Measurements from ENCODE around the gene PIAS1.

The PIAS1 gene

DNA sequence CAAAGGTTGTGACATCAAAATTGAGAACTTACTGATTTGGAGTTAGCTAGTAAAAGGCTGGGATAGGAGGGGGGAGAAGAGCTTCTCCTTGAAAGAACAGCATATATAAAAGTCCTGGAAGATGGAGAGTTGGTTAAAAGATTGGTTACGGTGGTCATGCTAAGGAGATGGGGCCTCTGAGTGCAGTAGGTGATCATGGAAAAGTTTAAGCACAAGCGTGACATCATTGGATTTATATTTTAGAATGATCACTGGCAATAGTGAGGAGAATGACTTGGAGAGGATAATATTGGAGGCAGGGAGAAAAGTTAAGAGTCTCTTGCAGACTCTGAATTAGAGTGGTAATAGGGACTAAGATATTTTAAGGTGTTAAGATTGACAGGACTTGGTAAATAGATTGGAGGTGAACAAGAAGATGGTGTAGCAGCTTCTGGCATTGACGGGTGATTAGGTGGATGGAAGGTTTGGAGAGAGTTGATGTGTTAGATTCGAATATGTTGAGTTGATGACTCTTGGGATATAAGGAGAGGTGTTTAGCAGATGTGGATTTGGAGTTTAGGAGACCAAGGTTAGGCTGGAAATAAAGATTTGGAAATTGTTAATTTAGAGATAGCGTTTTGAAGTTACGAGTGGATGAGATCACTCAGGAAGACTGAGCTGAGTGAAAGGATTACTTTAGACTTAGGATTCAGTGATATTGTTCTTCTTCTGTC lies 19.6 kb downstream of the PIAS1 start:
- DNase-seq: no peak

- no peak for DNase-seq
These were observed 21.8 kb downstream of the PIAS1 start for GRCh38 chr15:68075764-68076385.

GRCh38 chr15:68078365-68078764 lies 24.2 kb downstream of the PIAS1 start:
- DNase-seq: no peak

DNA sequence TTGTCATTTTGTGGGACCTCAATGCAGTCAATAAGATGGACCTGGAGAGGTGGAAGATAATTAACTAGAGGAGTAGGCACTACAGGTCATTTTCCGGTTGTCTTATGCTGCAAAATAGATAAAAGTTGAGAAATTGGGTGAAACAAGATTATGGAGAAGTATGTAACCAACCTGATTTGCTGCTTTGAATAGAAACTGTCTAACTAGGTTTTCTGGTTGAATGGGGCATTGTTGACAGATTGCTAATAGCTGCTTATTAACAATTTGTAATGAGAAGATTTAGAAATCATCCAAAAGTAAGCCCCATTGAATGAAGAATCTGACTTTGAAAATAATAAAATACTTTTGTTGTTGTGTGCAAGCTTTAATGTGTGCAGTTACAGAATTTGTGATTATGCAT lies 26.2 kb downstream of the PIAS1 start:
- DNase-seq: no peak

DNA sequence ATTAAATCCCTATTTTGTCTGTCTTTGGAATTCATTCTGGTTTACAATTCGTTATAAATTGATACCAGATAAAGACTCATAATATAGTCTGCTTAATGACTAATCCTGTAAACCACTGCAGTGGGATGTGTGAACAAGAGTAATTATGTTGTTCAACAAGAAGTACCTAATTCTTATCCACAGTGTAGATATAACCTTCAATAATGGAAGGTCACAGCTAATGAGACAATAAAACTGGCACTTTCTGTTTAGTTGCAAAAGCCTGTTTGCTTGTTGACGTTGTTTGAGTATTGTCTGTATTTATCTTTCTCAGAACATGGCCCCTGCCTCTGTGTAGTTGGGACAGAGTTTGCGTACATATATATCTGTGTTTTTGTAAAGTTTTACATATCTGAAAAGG lies 26.7 kb downstream of the PIAS1 start:
- DNase-seq: no peak

DNA sequence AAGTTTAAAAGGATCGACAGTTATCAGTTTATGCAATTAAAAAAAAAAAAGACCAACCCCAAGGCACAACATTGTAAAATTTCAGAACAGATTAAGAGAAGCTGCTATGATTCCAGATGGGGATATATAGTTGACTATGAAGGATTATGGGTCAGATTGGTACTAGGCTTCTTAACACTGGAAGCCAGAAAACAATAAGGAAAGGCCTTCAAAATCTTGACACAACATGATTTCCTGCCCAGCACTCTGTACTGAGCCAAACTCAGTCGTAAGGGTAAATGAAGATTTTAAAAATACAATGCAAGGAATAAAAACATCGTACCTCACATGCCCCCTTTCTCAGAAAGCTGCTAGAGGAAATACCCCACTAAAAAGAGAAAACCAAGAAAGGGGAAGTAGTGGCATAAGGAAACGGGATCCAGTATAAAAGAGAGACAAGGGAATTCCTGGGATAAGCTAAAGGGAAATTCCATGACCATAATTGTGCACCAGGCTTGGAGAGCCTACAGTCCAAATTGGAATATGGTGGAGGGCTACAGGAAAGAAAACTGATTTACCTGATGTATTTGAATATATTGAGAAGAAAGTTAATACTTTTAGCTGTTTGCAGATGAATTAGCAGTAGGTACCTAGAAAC lies 27.9 kb downstream of the PIAS1 start:
- DNase-seq: no peak

GRCh38 chr15:68082735-68083134 lies 28.6 kb downstream of the PIAS1 start:
- no peak for DNase-seq

GRCh38 chr15:68083463-68083862 lies 29.3 kb downstream of the PIAS1 start:
- no peak for DNase-seq

GRCh38 chr15:68085052-68085451 lies 30.9 kb downstream of the PIAS1 start:
- DNase-seq: no peak

- no peak for DNase-seq
These were observed 37.6 kb downstream of the PIAS1 start for GRCh38 chr15:68091743-68092142.

GRCh38 chr15:68096099-68096498 lies 42.0 kb downstream of the PIAS1 start:
- DNase-seq: no peak

DNA sequence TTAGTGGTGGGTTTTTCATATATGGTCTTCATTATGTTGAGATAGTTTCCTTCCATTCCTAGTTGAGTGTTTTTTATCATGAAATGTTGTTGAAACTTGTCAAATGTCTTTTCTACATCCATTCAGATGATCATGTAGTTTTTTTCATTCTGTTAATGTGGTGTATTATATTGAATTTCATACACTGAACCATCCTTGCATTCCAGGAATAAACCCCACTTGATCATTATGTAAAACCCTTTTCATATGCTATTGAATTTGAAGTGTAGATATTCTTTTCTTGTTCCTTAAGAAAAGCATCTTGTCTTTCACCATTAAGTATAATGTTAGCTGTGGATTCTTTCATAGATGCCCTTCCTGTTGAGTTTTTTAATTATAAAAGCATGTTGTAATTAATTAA lies 42.9 kb downstream of the PIAS1 start:
- DNase-seq: no peak

DNA sequence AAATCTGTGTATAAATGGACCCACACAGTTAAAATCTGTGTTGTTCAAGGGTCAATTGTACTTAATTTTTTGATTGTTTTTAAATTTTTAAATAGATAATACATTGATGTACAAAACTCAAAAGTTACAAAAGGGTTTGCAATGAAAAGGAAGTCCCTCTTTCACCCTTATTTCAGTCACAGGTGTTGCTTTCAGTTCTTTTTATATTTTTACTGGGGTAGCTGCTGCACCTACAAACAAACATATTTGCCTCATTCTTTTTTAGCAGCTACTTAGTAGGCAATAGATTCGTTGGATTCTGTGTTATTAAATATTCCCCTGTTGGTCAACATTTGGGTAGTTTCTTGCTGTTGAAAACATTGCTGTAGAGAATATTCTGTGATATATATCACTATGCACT lies 44.4 kb downstream of the PIAS1 start:
- DNase-seq: no peak

DNA sequence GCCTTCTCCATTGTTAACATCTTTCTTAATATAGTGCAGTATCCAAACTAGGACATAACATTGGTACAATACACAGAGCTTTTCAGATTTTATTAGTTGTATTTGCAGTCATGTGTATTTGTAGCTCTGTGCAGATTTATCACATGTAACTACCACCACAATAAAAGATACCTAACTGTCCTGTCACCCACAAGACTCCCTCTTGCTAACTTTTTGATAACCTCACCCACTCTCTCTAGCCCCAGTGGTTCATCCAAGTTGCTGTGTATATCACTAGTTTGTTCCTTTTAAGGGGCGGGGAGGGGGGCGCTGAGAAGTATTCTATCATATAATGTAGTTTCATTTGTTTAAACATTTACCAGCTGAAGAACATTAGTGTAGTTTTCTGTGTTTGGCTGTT lies 46.1 kb downstream of the PIAS1 start:
- no peak for DNase-seq

GRCh38 chr15:68103603-68104002 lies 49.5 kb downstream of the PIAS1 start:
- DNase-seq: no peak

DNA sequence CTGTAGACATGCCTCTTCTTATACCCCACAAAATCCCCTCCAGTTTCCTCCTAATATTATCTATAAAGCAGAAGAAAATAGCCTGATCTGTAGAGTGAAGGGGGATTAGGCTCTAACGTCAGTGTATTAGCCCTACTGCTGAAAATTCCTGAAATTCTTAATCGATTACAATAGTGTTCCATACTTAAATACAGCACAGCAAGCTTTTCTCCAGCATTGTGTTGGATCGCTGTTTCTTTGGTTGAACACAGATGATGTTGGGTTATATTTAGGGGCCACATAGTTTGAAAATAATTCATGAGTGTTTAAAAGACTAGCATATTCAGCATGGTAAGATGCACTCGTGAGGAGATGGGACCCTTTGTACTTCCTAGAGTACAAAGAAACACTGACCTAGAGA lies 52.5 kb downstream of the PIAS1 start:
- DNase-seq: no peak

DNA sequence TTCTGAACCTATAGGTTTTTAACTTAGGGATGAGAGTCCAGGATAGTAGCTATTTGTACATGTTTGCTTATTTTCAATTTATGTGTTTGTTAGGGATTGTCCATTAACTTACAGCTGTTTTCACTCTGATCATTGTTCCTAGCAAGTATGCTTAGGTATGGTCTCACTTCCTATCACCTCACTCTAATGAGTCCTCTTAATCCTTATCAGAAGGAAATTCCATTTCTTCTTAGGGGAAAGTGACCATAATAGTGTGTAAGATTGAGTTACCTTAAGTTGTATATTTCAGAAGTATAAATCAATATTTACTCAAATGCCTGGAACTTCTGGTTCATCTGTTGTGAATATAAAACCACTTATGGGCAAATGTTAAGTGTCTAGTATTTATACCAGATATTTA lies 53.0 kb downstream of the PIAS1 start:
- DNase-seq: no peak

- no peak for DNase-seq
These were observed 58.6 kb downstream of the PIAS1 start for GRCh38 chr15:68112706-68113105.

DNA sequence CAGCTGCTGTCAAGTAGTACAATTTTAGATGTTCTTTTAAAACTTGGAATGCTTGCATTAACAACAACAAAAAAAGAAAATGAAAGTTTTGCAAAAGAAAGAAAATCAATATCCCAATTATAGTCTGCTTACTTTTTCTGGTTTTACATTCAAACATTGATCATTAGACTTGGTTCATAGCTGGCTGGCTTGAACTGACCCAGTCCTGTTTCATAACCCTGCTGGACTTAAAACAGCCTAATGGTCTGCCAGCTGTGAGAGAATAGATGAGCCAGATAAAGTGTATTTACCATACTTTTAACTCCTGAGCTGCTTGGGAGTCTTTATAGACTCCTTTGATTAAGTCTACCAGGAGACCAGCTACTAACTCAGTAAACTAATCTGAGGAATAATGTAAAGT lies 59.2 kb downstream of the PIAS1 start:
- DNase-seq: no peak

DNA sequence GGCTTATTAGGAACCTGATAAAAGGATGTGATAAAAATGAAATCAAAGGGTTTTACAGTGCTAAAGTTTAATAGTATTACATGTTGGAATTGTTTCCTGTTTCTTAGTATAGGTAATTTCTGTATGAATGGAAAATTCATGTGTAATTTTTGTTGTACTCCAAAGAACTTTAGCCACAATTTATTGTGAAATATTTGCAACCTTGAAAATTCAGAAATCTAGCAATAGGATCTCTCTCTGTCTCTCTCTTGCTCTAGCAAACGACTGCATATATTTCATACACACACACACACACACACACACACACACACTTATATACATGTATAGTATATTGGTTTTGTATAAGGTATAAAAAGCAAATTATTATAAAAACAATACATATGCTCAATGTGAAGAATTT lies 59.6 kb downstream of the PIAS1 start:
- DNase-seq: no peak

- DNase-seq: no peak
These were observed 60.2 kb downstream of the PIAS1 start for GRCh38 chr15:68114356-68114755.

- no peak for DNase-seq
These were observed 60.7 kb downstream of the PIAS1 start for GRCh38 chr15:68114840-68115239.

- DNase-seq: no peak
These were observed 70.6 kb downstream of the PIAS1 start for GRCh38 chr15:68124700-68125099.

DNA sequence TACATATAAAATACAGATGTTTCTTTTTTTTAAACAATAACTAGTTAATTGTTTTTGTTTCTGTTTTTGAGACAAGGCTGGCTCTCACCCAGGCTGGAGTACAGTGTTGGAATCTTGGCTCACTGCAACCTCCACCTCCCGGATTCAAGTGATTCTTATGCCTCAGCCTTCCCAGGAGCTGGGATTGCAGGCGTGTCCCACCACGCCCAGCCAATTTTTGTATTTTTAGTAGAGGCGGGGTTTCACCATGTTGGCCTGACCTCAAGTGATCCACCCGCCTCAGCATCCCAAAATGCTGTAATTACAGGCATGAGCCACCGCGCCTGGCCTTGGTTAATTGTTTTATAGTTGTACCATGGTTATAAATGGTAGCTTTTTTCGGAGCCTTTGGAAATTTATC lies 72.3 kb downstream of the PIAS1 start:
- no peak for DNase-seq

GRCh38 chr15:68129072-68129471 lies 75.0 kb downstream of the PIAS1 start:
- DNase-seq: no peak
